A673 (cell line): Measurements from ENCODE around the gene TANC2. TPM values are rescaled to one million over a fixed set of nuclear protein-coding genes. Genes with fewer than 3 reads are reported as not detected.

Source experiments
- BruUV-seq: library from RNA; stranded (reverse); fragments of 400-500 nt; replicated peaks from 2 replicates; lab custom pipeline; 2021; lab: Mats Ljungman, UMichigan
- CTCF ChIA-PET: fragments of 300-600 bp; sonication (Branson Sonifier 250); formaldehyde crosslinking; loops from one replicate; lab custom pipeline; 2022; ENCODE audit warnings: antibody characterized with exemption; lab: Charles Lee
- POLR2A ChIA-PET: fragments of 300-600 bp; sonication (Branson Sonifier 250); formaldehyde crosslinking; loops from one replicate; lab custom pipeline; 2022; ENCODE audit warnings: antibody characterized with exemption; ENCODE audit not compliant: low non-redundant PET; lab: Charles Lee
- DNase-seq: peaks from one replicate; pipeline ENCODE4 v3.0.0-alpha.2; 2015; ENCODE audit warnings: low spot score
- H3K27ac ChIP-seq: fragments of 200-600 bp; sonication (generic); 2 replicates; pipeline ENCODE4 v1.5.1; 2016; ENCODE audit warnings: mixed run types, low read depth, mild to moderate bottlenecking, mixed read lengths, antibody characterized with exemption, low read length; ENCODE audit not compliant: poor library complexity, severe bottlenecking
- H3K27me3 ChIP-seq: fragments of 200-600 bp; sonication (generic); replicated peaks from 2 replicates; pipeline ENCODE4 v1.6.1; 2017; ENCODE audit warnings: mixed run types, low read depth, mild to moderate bottlenecking, mixed read lengths, antibody characterized with exemption, low read length; ENCODE audit not compliant: insufficient read depth, poor library complexity
- H3K36me3 ChIP-seq: fragments of 200-600 bp; sonication (generic); 2 replicates; pipeline ENCODE4 v1.6.1; 2016; ENCODE audit warnings: mixed run types, mild to moderate bottlenecking, mixed read lengths, antibody characterized with exemption, low read length; ENCODE audit not compliant: insufficient read depth, poor library complexity, severe bottlenecking
- H3K4me1 ChIP-seq: fragments of 200-600 bp; sonication (generic); 2 replicates; pipeline ENCODE4 v1.6.1; 2017; ENCODE audit warnings: mixed run types, mild to moderate bottlenecking, mixed read lengths, antibody characterized with exemption, low read length; ENCODE audit not compliant: insufficient read depth, poor library complexity, severe bottlenecking
- H3K4me3 ChIP-seq: fragments of 200-600 bp; sonication (generic); 2 replicates; pipeline ENCODE4 v1.5.1; 2016; ENCODE audit warnings: low read depth, mixed run types, mild to moderate bottlenecking, mixed read lengths, low read length; ENCODE audit not compliant: poor library complexity, severe bottlenecking
- H3K9me3 ChIP-seq: fragments of 200-600 bp; sonication (generic); 2 replicates; pipeline ENCODE4 v1.6.1; 2016; ENCODE audit warnings: mixed run types, low read depth, mild to moderate bottlenecking, mixed read lengths, antibody characterized with exemption, low read length; ENCODE audit not compliant: poor library complexity, severe bottlenecking
- EZH2 ChIP-seq: fragments of 200-600 bp; sonication (generic); IDR thresholded peaks from 2 replicates; pipeline ENCODE4 v1.6.1; 2017; ENCODE audit warnings: borderline replicate concordance, low read depth, mild to moderate bottlenecking, mixed read lengths, antibody characterized with exemption, low read length; ENCODE audit not compliant: poor library complexity, severe bottlenecking
- intact Hi-C: fragments of 100-400 bp; cut with micrococcal nuclease; formaldehyde crosslinking; loops from one replicate; pipeline ENCODE4 v1.10.0; 2022; ENCODE audit not compliant: unreplicated experiment
- total RNA-seq: library from RNA; stranded (reverse); gene quantifications from 2 replicates; pipeline ENCODE4 v1.2.3, GENCODE V29; 2021
- TF ChIP-seq, protein P1 (sequence below): fragments of 300-800, 200-600 bp; sonication (generic); conservative IDR thresholded peaks from 2 replicates; pipeline ENCODE4 v1.5.1; 2017; ENCODE audit warnings: low read depth, mild to moderate bottlenecking, antibody characterized with exemption, low read length, moderate library complexity, mixed read lengths

The TANC2 gene
- total RNA-seq, 1 experiment from 2014 or later = 13.6 TPM

DNA sequence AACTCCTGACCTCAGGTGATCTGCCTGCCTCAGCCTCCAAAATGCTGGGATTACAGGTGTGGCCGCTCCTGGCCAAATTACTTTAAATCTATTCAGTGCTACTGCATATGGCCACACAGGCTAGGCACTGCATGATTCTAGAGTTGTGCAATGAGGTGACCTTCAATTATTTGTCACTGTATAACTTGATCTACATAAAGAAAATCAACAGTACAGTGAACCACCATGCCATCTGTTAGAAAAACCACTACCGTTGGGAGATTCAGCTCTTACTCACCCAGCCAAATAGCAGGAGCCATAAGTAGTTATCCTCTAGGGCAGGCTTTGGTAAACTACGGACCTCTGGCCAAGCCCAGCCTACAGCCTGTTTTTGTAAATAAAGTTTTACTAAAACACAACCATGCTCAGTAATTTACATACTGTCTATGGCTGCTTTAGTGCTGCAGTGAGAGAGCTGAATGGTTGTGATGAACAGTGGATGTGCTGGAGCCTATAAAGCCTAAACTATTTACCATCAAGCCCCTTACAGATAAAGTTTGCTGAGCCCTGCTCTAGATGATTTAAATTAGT lies 40.7 kb upstream of the TANC2 start:
- no TSS peak for BruUV-seq
- TF ChIP-seq, protein P1, sequence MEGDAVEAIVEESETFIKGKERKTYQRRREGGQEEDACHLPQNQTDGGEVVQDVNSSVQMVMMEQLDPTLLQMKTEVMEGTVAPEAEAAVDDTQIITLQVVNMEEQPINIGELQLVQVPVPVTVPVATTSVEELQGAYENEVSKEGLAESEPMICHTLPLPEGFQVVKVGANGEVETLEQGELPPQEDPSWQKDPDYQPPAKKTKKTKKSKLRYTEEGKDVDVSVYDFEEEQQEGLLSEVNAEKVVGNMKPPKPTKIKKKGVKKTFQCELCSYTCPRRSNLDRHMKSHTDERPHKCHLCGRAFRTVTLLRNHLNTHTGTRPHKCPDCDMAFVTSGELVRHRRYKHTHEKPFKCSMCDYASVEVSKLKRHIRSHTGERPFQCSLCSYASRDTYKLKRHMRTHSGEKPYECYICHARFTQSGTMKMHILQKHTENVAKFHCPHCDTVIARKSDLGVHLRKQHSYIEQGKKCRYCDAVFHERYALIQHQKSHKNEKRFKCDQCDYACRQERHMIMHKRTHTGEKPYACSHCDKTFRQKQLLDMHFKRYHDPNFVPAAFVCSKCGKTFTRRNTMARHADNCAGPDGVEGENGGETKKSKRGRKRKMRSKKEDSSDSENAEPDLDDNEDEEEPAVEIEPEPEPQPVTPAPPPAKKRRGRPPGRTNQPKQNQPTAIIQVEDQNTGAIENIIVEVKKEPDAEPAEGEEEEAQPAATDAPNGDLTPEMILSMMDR = no peak
- TF ChIP-seq EZH2 = no peak
- DNase-seq = no peak

GRCh38 chr17:62927083-62927482 lies 39.0 kb upstream of the TANC2 start:
- no peak overlapping the region for H3K27ac ChIP-seq
- intact Hi-C loops = no loop called here
- no peak for DNase-seq
- H3K36me3 ChIP-seq = no peaks in the 10 kb centered on the region
- TF ChIP-seq EZH2 = no peak
- ChIA-PET CTCF (no interaction called here), POLR2A (no interaction called here)
- H3K4me3 ChIP-seq = no peak overlapping the region
- H3K9me3 ChIP-seq = no peaks in the 10 kb centered on the region
- no TSS peak for BruUV-seq
- no peaks in the 10 kb centered on the region for H3K4me1 ChIP-seq
- H3K27me3 ChIP-seq = no peaks in the 10 kb centered on the region

More for the DNA sequence above, 40.7 kb upstream of the TANC2 start:
- intact Hi-C loops = no loop called here
- H3K4me3 ChIP-seq = no peak overlapping the region
- H3K27me3 ChIP-seq = no peaks in the 10 kb centered on the region
- no peak overlapping the region for H3K27ac ChIP-seq
- H3K36me3 ChIP-seq = no peaks in the 10 kb centered on the region
- no peaks in the 10 kb centered on the region for H3K9me3 ChIP-seq
- H3K4me1 ChIP-seq = no peaks in the 10 kb centered on the region
- CTCF ChIA-PET = no interaction called here
- POLR2A ChIA-PET = no interaction called here

- Histone ChIP-seq H3K27ac (no peak overlapping the region), H3K9me3 (no peaks in the 10 kb centered on the region), H3K4me1 (no peaks in the 10 kb centered on the region), H3K4me3 (no peak overlapping the region), H3K36me3 (no peaks in the 10 kb centered on the region), H3K27me3 (peaks cover 6% of the 10 kb centered on the region)
- TF ChIP-seq, protein P1 = no peak
- POLR2A ChIA-PET = no interaction called here
- no peak for DNase-seq
- BruUV-seq = no TSS peak
- intact Hi-C loops = no loop called here
- CTCF ChIA-PET = no interaction called here
These were observed 36.7 kb upstream of the TANC2 start for GRCh38 chr17:62929320-62929719.

DNA sequence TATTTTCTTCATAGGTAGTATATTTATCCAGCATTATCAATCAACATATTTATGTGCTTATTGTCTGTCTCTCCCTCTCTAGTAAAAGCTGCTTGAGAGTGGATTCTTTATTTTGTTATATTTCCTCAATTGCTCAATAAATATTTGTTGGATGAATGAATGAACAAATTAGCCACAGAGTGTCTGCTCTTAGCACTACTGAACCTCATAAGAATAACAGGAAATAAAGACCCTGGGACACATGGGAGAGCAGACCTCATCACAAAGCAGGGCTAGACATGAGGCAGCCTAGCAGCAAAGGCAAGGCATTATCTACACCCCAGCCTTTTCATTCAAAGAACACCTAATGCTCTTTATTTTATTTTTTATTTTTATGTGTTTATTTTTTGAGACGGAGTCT lies 34.9 kb upstream of the TANC2 start:
- TF ChIP-seq EZH2 = no peak
- TF ChIP-seq, protein P1 = no peak
- no peak overlapping the region for H3K27ac ChIP-seq
- intact Hi-C loops = no loop called here

More for the DNA sequence above, 34.9 kb upstream of the TANC2 start:
- DNase-seq = no peak
- H3K9me3 ChIP-seq = no peaks in the 10 kb centered on the region
- no TSS peak for BruUV-seq
- ChIA-PET CTCF (no interaction called here), POLR2A (no interaction called here)
- H3K36me3 ChIP-seq = no peaks in the 10 kb centered on the region
- no peaks in the 10 kb centered on the region for H3K4me1 ChIP-seq
- H3K27me3 ChIP-seq = peaks cover 6% of the 10 kb centered on the region
- no peak overlapping the region for H3K4me3 ChIP-seq
